HG02642 (cell line): Measurements from ENCODE around the gene C1QTNF4.

ENCODE experiments used
- ATAC-seq: cut with Tn5 transposase; IDR thresholded peaks from one replicate; pipeline ENCODE4 v1.9.1; 2021; ENCODE audit warnings: mild to moderate bottlenecking; ENCODE audit not compliant: unreplicated experiment, poor library complexity

The C1QTNF4 gene

GRCh38 chr11:47595029-47595428, 818 bp upstream of the C1QTNF4 start:
- no peak for ATAC-seq

GRCh38 chr11:47593492-47593933, 698 bp downstream of the C1QTNF4 start:
- ATAC-seq = no peak

GRCh38 chr11:47592970-47593369, 1.2 kb downstream of the C1QTNF4 start:
- no peak for ATAC-seq

GRCh38 chr11:47592251-47592650, 2.0 kb downstream of the C1QTNF4 start:
- ATAC-seq = no peak

- no peak for ATAC-seq
Measured at GRCh38 chr11:47591764-47592163, 2.4 kb downstream of the C1QTNF4 start.

GRCh38 chr11:47589977-47590861, 4.0 kb downstream of the C1QTNF4 start:
- ATAC-seq = no peak

- no peak for ATAC-seq
Measured at GRCh38 chr11:47589584-47589976, 4.6 kb downstream of the C1QTNF4 start.

- no peak for ATAC-seq
Measured at GRCh38 chr11:47589118-47589517, 5.1 kb downstream of the C1QTNF4 start.

GRCh38 chr11:47587723-47588326, 6.4 kb downstream of the C1QTNF4 start:
- ATAC-seq = no peak

- no peak for ATAC-seq
Measured at GRCh38 chr11:47587039-47587716, 7.0 kb downstream of the C1QTNF4 start.

- ATAC-seq = no peak
Measured at GRCh38 chr11:47586098-47586855, 7.9 kb downstream of the C1QTNF4 start, which contains the start of gene FAM180B. FAM180B (plus strand) TSS chr11:47586678; CDS start chr11:47586769, 91 bp downstream.

GRCh38 chr11:47583844-47584243, 10.4 kb downstream of the C1QTNF4 start:
- ATAC-seq = no peak

- peak; percentile 95 for ATAC-seq
Measured at GRCh38 chr11:47578524-47579494, 15.4 kb downstream of the C1QTNF4 start, which contains the start of the genes KBTBD4 and NDUFS3. KBTBD4 (minus strand) TSS chr11:47578970; CDS start chr11:47578951, 19 bp downstream. NDUFS3 (plus strand) TSS chr11:47579074; CDS start chr11:47579092, 18 bp downstream.

GRCh38 chr11:47577460-47578041, 16.7 kb downstream of the C1QTNF4 start:
- no peak for ATAC-seq

- no peak for ATAC-seq
Measured at GRCh38 chr11:47573321-47573720, 20.9 kb downstream of the C1QTNF4 start.

- no peak for ATAC-seq
Measured at GRCh38 chr11:47572715-47573255, 21.4 kb downstream of the C1QTNF4 start.

GRCh38 chr11:47571895-47572294, 22.3 kb downstream of the C1QTNF4 start:
- no peak for ATAC-seq

GRCh38 chr11:47571357-47571729, 22.9 kb downstream of the C1QTNF4 start:
- ATAC-seq = no peak
